Peyer's patch (tissue), 4 donors: ENCODE data around the gene CPD.

Source experiments
- POLR2A ChIP-seq, 2 donors: fragments of 450-650 bp; IDR thresholded peaks; one replicate each; pipeline ENCODE4 v1.5.1; 2017; ENCODE audit warnings: antibody characterized with exemption in 2 of 2, mild to moderate bottlenecking in 2 of 2, moderate library complexity in 2 of 2
- TF ChIP-seq, protein P1 (sequence below), 6 experiments: fragments of 450-650 bp in 4 of 6; fragments of 200-600 bp in 2 of 6; sonication (generic) in 1 of 6; IDR thresholded peaks; one replicate each; pipeline ENCODE4 v1.5.1; 2017 to 2019; ENCODE audit warnings: antibody characterized with exemption in 6 of 6, mild to moderate bottlenecking in 3 of 6, moderate library complexity in 1 of 6

GRCh38 chr17:30401097-30401496 is 22.4 kb downstream of the CPD start:
- TF ChIP-seq, protein P1, sequence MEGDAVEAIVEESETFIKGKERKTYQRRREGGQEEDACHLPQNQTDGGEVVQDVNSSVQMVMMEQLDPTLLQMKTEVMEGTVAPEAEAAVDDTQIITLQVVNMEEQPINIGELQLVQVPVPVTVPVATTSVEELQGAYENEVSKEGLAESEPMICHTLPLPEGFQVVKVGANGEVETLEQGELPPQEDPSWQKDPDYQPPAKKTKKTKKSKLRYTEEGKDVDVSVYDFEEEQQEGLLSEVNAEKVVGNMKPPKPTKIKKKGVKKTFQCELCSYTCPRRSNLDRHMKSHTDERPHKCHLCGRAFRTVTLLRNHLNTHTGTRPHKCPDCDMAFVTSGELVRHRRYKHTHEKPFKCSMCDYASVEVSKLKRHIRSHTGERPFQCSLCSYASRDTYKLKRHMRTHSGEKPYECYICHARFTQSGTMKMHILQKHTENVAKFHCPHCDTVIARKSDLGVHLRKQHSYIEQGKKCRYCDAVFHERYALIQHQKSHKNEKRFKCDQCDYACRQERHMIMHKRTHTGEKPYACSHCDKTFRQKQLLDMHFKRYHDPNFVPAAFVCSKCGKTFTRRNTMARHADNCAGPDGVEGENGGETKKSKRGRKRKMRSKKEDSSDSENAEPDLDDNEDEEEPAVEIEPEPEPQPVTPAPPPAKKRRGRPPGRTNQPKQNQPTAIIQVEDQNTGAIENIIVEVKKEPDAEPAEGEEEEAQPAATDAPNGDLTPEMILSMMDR (IDR thresholded peaks at IDR 0.05): no peak
- TF ChIP-seq POLR2A (IDR thresholded peaks at IDR 0.05): no peak
